T-cell (primary cell): ENCODE measurements around the gene PKHD1. TPM values are rescaled to one million over a fixed set of nuclear protein-coding genes. Genes with fewer than 3 reads are reported as not detected.

Experiments used
- ATAC-seq, 4 experiments: fragments of 200-7000 bp in 3 of 4; fragments of 150-1000 bp in 1 of 4; cut with Tn5 transposase; replicated peaks in 1 of 4; 1 replicate in 3 of 4; 2 replicates in 1 of 4; pipeline ENCODE4 v1.10.0; 2021; ENCODE audit warnings: moderate library complexity in 3 of 4, mild to moderate bottlenecking in 2 of 4, moderate number of reproducible peaks in 1 of 4
- CTCF ChIA-PET, 2 donors: fragments of 300-600 bp; sonication (Branson Sonifier 250); formaldehyde crosslinking; loops; one replicate each; lab custom pipeline; 2022; ENCODE audit warnings: antibody characterized with exemption in 2 of 2; lab: Charles Lee
- POLR2A ChIA-PET, 2 donors: fragments of 300-600 bp; sonication (Branson Sonifier 250); formaldehyde crosslinking; loops; one replicate each; lab custom pipeline; 2022; ENCODE audit warnings: antibody characterized with exemption in 2 of 2; lab: Charles Lee
- DNase-seq, 35 experiments: peaks; one replicate each; pipeline versions ENCODE4 v3.0.0 to v3.0.0-alpha.2; 2013 to 2023
- H3K27ac ChIP-seq: one replicate; pipeline ENCODE4 v1.5.1; 2013; ENCODE audit warnings: low read length
- H3K27me3 ChIP-seq, 2 experiments: replicated peaks in 1 of 2; 1 replicate in 1 of 2; 2 replicates in 1 of 2; pipeline versions ENCODE4 v1.6.1 to v1.7.0; 2013; ENCODE audit warnings: low read length in 1 of 2, mixed read lengths in 1 of 2; ENCODE audit not compliant: control insufficient read depth in 2 of 2, insufficient read depth in 2 of 2; ENCODE audit errors: extremely low read depth in 1 of 2
- H3K36me3 ChIP-seq, 2 donors: 1 replicate in 1 of 2; 2 replicates in 1 of 2; pipeline versions ENCODE4 v1.6.1 to v1.7.0; 2013; ENCODE audit warnings: low read length in 1 of 2; ENCODE audit not compliant: control insufficient read depth in 2 of 2, insufficient read depth in 1 of 2; ENCODE audit errors: extremely low read depth in 1 of 2
- H3K4me1 ChIP-seq, 2 experiments: 1 replicate in 1 of 2; 2 replicates in 1 of 2; pipeline versions ENCODE4 v1.6.1 to v1.7.0; 2013; ENCODE audit warnings: low read length in 2 of 2, mixed read lengths in 1 of 2; ENCODE audit not compliant: insufficient read depth in 2 of 2, control insufficient read depth in 1 of 2; ENCODE audit errors: extremely low read depth in 1 of 2
- H3K4me3 ChIP-seq, 2 donors: 1 replicate in 1 of 2; 2 replicates in 1 of 2; pipeline versions ENCODE4 v1.5.1 to v1.7.0; 2013; ENCODE audit warnings: mild to moderate bottlenecking in 2 of 2, low read length in 1 of 2, moderate library complexity in 1 of 2; ENCODE audit not compliant: control insufficient read depth in 1 of 2; ENCODE audit errors: extremely low read depth in 1 of 2
- H3K9me3 ChIP-seq: 2 replicates; pipeline ENCODE4 v1.7.0; 2013
- H3K27ac Mint-ChIP-seq, 2 donors: one replicate each; pipeline ENCODE4 v1.8.0; 2020 to 2021; ENCODE audit warnings: mild to moderate bottlenecking in 2 of 2, mixed read lengths in 2 of 2
- H3K27me3 Mint-ChIP-seq, 2 donors: one replicate each; pipeline ENCODE4 v1.8.0; 2021 to 2022; ENCODE audit warnings: mixed read lengths in 2 of 2
- H3K36me3 Mint-ChIP-seq: one replicate; pipeline ENCODE4 v1.8.0; 2021; ENCODE audit warnings: mixed read lengths
- H3K4me1 Mint-ChIP-seq, 3 donors: one replicate each; pipeline ENCODE4 v1.8.0; 2020 to 2022; ENCODE audit warnings: mixed read lengths in 3 of 3, mild to moderate bottlenecking in 1 of 3
- H3K4me3 Mint-ChIP-seq, 3 donors: one replicate each; pipeline ENCODE4 v1.8.0; 2020 to 2022; ENCODE audit warnings: mild to moderate bottlenecking in 3 of 3, mixed read lengths in 3 of 3, moderate library complexity in 3 of 3
- H3K9me3 Mint-ChIP-seq, 3 donors: one replicate each; pipeline ENCODE4 v1.8.0; 2020 to 2022; ENCODE audit warnings: mixed read lengths in 3 of 3
- WGBS: methylation state at CpG from one replicate; pipeline ENCODE4 v1.1.5; 2013; ENCODE audit warnings: missing lambda C conversion rate; ENCODE audit not compliant: insufficient coverage; 5-methylcytosine and 5-hydroxymethylcytosine counted together
- total RNA-seq, 35 experiments: library from RNA in 6 of 35; stranded (reverse) in 6 of 35; fragments of 120-200 nt in 1 of 35; gene quantifications; one replicate each; pipeline versions ENCODE4 v1.2.1 to v1.2.4 and lab custom pipeline; 2013 to 2026

Gene PKHD1
- total RNA-seq, 5 donors from 2014 or later (not counting 1 experiment from before 2014, with no cell fraction given), result 0.03 TPM; not detected in 3

DNA sequence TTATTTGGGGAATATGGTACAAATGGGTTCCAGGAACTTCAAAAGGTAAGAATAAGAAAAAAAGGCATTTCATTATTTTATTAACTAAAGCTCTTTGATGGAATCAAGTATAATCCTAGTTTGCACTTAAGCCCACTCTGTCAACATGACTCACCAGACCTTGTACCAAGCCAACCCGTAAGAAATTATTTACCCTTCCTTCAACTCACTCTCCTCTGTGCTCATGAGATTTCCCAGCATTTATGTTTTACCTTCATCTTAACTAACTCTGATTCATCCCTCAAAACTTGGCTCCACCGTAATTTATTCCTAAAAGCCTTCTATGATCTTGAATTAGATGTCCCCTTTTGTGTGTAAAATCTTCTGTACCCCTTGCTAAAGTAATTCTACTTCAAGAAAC lies 308.7 kb downstream of the PKHD1 start:
- POLR2A ChIA-PET, result interaction anchor here in 1 of 2 donors (0.6 kb wide), 1 partner anchor 20 kb away, joined by 4 read pairs; no protein-coding TSS in a partner anchor
- no peaks in the 10 kb centered on the region for H3K9me3 Mint-ChIP-seq
- 22% methylated on average over 1 of the region's 2 CpGs for WGBS

GRCh38 chr6:51777618-51778017 lies 309.8 kb downstream of the PKHD1 start:
- POLR2A ChIA-PET, result no interaction called here
- ATAC-seq (no peak), DNase-seq (no peak)
- Histone ChIP-seq H3K4me3 (no peak overlapping the region), H3K27me3 (no peaks in the 10 kb centered on the region), H3K27ac (no peak overlapping the region), H3K4me1 (no peaks in the 10 kb centered on the region), H3K36me3 (no peaks in the 10 kb centered on the region), H3K9me3 (no peaks in the 10 kb centered on the region)
- Mint-ChIP-seq H3K27me3 (no peaks in the 10 kb centered on the region), H3K4me1 (no peaks in the 10 kb centered on the region), H3K36me3 (no peaks in the 10 kb centered on the region), H3K9me3 (no peaks in the 10 kb centered on the region), H3K4me3 (no peak overlapping the region), H3K27ac (no peak overlapping the region)
- 70% methylated on average over 3 of the region's 5 CpGs for WGBS
- CTCF ChIA-PET, result no interaction called here

More for the DNA sequence above, 308.7 kb downstream of the PKHD1 start:
- CTCF ChIA-PET, result no interaction called here
- Histone ChIP-seq H3K4me1 (no peaks in the 10 kb centered on the region), H3K4me3 (no peak overlapping the region), H3K27ac (no peak overlapping the region), H3K36me3 (no peaks in the 10 kb centered on the region), H3K9me3 (no peaks in the 10 kb centered on the region), H3K27me3 (no peaks in the 10 kb centered on the region)
- Mint-ChIP-seq H3K36me3 (no peaks in the 10 kb centered on the region), H3K4me3 (no peak overlapping the region), H3K27me3 (no peaks in the 10 kb centered on the region), H3K4me1 (no peaks in the 10 kb centered on the region), H3K27ac (no peak overlapping the region)
- ATAC-seq, result no peak
- no peak for DNase-seq

- no peak overlapping the region for H3K27ac Mint-ChIP-seq
- no peaks in the 10 kb centered on the region for H3K9me3 ChIP-seq
- H3K27me3 ChIP-seq, result no peaks in the 10 kb centered on the region
- H3K4me3 Mint-ChIP-seq, result no peak overlapping the region
- ChIA-PET CTCF (no interaction called here), POLR2A (no interaction called here)
- H3K27ac ChIP-seq, result no peak overlapping the region
- H3K36me3 ChIP-seq, result no peaks in the 10 kb centered on the region
- no peak overlapping the region for H3K4me3 ChIP-seq
- H3K4me1 Mint-ChIP-seq, result no peaks in the 10 kb centered on the region
- DNase-seq, result no peak
- no peaks in the 10 kb centered on the region for H3K27me3 Mint-ChIP-seq
- ATAC-seq, result no peak
- H3K4me1 ChIP-seq, result no peaks in the 10 kb centered on the region
- H3K9me3 Mint-ChIP-seq, result no peaks in the 10 kb centered on the region
- no peaks in the 10 kb centered on the region for H3K36me3 Mint-ChIP-seq
These were observed 311.2 kb downstream of the PKHD1 start for GRCh38 chr6:51775942-51776860.

DNA sequence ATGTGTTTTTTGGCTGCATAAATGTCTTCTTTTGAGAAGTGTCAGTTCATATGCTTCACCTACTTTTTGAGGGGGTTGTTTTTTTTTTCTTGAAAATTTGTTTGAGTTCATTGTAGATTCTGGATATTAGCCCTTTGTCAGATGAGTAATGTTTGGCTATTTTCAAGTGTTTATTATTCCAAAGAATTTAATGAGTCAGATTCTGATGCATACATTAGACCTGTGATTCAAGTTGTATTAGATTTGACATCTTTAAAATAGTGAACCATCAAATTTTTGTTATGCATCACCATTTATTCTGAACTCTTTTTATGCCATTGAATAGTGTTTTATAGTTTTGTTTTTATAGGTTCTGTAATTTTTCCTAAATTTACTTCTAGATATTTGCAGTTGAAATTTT lies 319.3 kb downstream of the PKHD1 start:
- DNase-seq (no peak), ATAC-seq (no peak)
- Histone ChIP-seq H3K9me3 (no peaks in the 10 kb centered on the region), H3K27me3 (no peaks in the 10 kb centered on the region), H3K36me3 (no peaks in the 10 kb centered on the region), H3K4me1 (no peaks in the 10 kb centered on the region), H3K27ac (no peak overlapping the region), H3K4me3 (no peak overlapping the region)
- peaks cover 6 to 18% (median 12%) of the 10 kb centered on the region in 3 donors for H3K9me3 Mint-ChIP-seq
- ChIA-PET CTCF (no interaction called here), POLR2A (no interaction called here)
- no peaks in the 10 kb centered on the region for H3K27me3 Mint-ChIP-seq
- H3K36me3 Mint-ChIP-seq, result no peaks in the 10 kb centered on the region
- H3K4me3 Mint-ChIP-seq, result no peak overlapping the region
- H3K27ac Mint-ChIP-seq, result no peak overlapping the region
- H3K4me1 Mint-ChIP-seq, result no peaks in the 10 kb centered on the region

GRCh38 chr6:51765230-51765629 lies 322.2 kb downstream of the PKHD1 start:
- no peak for DNase-seq
- ATAC-seq, result no peak
- Histone ChIP-seq H3K4me1 (no peaks in the 10 kb centered on the region), H3K36me3 (no peaks in the 10 kb centered on the region), H3K27me3 (no peaks in the 10 kb centered on the region), H3K9me3 (no peaks in the 10 kb centered on the region), H3K27ac (no peak overlapping the region), H3K4me3 (no peak overlapping the region)
- POLR2A ChIA-PET, result no interaction called here
- no peak overlapping the region for H3K27ac Mint-ChIP-seq
- H3K4me3 Mint-ChIP-seq, result no peak overlapping the region
- WGBS, result 100% methylated on average over 1 of the region's 1 CpG
- H3K9me3 Mint-ChIP-seq, result peaks cover 9 to 20% (median 12%) of the 10 kb centered on the region in 3 donors
- no peaks in the 10 kb centered on the region for H3K36me3 Mint-ChIP-seq
- no peaks in the 10 kb centered on the region for H3K4me1 Mint-ChIP-seq
- no peaks in the 10 kb centered on the region for H3K27me3 Mint-ChIP-seq
- CTCF ChIA-PET, result no interaction called here

- CTCF ChIA-PET, result no interaction called here
- POLR2A ChIA-PET, result no interaction called here
- 40% methylated on average over 6 of the region's 6 CpGs for WGBS
These were observed 333.8 kb downstream of the PKHD1 start for GRCh38 chr6:51753635-51754034.

More at GRCh38 chr6:51753635-51754034, 333.8 kb downstream of the PKHD1 start:
- Histone ChIP-seq H3K4me3 (no peak overlapping the region), H3K9me3 (no peaks in the 10 kb centered on the region), H3K36me3 (no peaks in the 10 kb centered on the region), H3K27me3 (no peaks in the 10 kb centered on the region), H3K4me1 (no peaks in the 10 kb centered on the region), H3K27ac (no peak overlapping the region)
- Mint-ChIP-seq H3K4me3 (no peak overlapping the region), H3K36me3 (no peaks in the 10 kb centered on the region), H3K4me1 (no peaks in the 10 kb centered on the region), H3K9me3 (peaks cover 0 to 3% (median 2%) of the 10 kb centered on the region in 3 donors), H3K27me3 (no peaks in the 10 kb centered on the region), H3K27ac (no peak overlapping the region)
- ATAC-seq (no peak), DNase-seq (no peak)
